HG02763 (cell line): Measurements from ENCODE around the gene BRD7.

Source experiments
- ATAC-seq: cut with Tn5 transposase; IDR thresholded peaks from one replicate; pipeline ENCODE4 v1.9.1; 2021; ENCODE audit warnings: mild to moderate bottlenecking, moderate library complexity; ENCODE audit not compliant: unreplicated experiment

BRD7 gene

GRCh38 chr16:50293041-50293783 is 75.6 kb downstream of the BRD7 start:
- ATAC-seq = no peak

- no peak for ATAC-seq
These were observed 76.2 kb downstream of the BRD7 start for GRCh38 chr16:50292566-50292948.

DNA sequence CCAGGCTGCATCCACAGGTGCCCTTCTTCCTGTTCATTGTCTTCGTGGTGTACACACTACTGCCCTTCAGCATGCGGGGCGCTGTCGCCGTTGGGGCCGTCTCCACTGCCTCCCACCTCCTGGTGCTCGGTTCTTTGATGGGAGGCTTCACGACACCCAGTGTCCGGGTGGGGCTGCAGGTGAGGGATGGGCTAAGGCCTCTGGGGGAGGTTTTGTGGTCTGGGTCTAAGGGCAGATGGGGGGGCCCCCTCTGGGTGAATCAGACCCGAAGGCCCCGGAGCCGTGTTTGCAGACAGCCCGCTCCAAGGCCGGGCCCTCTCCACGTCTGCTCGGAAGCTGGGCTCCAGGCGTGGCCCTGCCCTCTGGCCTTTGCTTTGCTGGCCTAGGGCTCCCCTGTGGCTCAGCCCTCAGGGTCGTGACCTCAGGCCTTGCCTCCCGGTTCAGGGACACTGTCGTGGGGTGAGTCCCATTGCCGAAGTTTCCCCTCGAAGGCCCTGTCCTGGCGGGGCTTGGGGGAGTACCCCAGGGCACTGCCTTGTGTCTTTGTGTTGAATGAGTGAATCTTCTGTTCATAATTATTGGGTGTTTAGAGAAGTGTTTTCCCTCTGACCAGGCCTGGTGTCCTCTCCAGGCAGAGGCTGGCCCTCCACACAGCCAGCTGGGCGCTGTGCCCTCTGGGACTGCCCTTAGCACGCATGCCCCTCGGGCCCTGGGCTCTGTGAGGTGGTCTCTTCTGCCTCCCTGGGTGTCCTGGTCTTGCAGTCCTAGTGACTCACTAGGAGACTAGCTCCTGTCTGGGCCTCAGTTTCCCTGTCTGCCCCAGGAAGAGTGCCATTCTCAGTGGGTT is 76.8 kb downstream of the BRD7 start:
- no peak for ATAC-seq

DNA sequence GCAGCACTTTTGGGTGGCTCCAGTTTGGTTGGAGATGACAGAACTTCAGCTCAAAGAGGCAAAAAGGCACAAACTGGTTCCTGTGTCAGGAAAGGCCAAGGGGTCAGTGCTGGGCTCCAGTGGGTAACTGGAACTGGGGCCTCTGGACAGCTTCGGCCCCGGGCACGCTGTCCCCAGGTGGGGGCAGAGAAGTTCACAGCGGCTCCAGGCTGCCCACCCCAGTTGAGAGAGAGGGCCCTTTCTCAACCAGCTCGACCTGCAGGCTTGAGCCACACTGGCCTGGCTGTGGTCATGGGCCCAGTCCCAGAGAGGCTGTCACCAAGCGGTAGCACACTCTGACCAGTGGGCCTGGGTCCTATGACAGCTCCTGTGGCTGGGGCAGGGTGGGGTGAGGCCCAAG is 77.9 kb downstream of the BRD7 start:
- no peak for ATAC-seq

- ATAC-seq = no peak
These were observed 78.6 kb downstream of the BRD7 start for GRCh38 chr16:50289950-50290764.

GRCh38 chr16:50288920-50289319 is 79.9 kb downstream of the BRD7 start:
- ATAC-seq = no peak

GRCh38 chr16:50288026-50288425 is 80.8 kb downstream of the BRD7 start:
- ATAC-seq = no peak

DNA sequence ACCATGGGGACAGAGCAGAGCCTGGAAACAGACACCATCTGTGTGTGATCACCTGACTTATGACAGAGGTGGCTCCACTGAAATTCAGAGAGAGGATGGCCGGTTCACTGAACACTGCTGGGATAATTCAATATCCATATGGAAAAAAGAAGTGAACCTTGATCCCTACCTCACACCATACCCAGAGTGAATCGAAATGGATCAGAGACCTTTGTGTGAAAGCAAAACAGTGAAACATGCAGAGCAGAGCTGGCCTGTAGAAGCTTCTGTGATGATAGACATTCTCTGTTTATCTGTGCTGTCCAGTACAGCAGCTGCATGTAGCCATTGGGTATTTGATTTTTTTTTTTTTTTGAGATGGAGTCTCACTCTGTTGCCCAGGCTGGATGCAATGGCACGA is 82.1 kb downstream of the BRD7 start:
- no peak for ATAC-seq

GRCh38 chr16:50285406-50286003 is 83.3 kb downstream of the BRD7 start:
- ATAC-seq = no peak

GRCh38 chr16:50284131-50284911 is 84.5 kb downstream of the BRD7 start:
- no peak for ATAC-seq

DNA sequence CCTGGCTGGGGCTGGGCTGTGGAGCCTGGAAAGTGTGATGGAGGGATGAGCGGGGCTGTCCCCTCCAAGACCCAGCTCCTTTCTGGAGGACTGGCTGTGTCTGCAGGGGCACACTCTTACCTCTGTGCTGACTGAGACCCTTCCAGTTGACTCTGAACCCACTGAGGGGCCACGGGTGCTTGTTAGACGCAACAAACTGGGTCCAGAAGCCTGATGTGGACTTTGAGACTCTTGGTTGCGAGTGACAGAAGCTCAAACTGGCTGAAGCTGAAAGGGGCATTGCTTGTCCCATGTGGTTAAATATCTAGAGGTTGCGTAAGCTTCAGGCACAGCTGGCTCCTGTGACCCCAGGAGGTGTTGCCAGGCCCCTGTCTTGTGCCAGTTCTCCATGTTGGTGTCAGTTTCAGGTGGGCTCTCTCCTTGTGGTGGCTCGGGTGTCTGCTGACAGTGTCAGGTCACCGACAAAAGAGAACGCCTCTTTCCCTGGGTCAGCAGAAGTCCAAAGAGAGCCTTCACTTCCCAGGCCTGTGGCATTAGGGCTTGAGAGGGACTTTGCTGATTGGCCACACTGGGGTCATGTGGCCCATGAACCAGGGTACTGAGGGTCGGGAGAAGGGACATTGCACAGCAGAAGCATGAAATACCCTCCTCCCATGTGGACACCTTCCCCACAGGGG is 85.7 kb downstream of the BRD7 start:
- no peak for ATAC-seq

DNA sequence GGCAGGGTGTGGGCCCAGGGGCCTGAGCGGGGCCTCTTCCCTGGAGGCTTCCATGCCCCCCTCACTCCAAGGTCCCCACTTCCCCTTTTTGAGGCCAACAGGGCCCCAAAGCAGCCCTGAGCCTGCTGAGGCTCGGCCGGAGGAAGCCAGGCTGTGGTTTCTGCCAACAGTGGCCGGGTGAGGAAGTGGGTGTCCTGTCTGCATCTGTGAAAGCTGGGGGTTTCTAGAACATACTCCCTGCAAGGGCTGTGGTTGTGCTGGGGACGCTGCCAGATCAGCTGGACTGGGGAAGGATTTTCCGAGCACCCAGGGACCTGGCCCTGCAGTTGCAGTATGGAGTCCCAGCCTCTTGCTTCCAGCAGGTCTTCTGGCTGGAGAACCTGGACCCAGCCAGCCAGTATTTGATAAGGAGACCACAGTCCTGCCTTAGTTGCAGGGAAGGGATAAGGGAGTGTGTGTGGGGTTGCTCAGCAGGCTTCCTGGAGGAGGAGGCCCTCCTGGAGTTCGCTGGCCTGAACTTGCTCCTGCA is 86.7 kb downstream of the BRD7 start:
- peak; percentile 89 for ATAC-seq

DNA sequence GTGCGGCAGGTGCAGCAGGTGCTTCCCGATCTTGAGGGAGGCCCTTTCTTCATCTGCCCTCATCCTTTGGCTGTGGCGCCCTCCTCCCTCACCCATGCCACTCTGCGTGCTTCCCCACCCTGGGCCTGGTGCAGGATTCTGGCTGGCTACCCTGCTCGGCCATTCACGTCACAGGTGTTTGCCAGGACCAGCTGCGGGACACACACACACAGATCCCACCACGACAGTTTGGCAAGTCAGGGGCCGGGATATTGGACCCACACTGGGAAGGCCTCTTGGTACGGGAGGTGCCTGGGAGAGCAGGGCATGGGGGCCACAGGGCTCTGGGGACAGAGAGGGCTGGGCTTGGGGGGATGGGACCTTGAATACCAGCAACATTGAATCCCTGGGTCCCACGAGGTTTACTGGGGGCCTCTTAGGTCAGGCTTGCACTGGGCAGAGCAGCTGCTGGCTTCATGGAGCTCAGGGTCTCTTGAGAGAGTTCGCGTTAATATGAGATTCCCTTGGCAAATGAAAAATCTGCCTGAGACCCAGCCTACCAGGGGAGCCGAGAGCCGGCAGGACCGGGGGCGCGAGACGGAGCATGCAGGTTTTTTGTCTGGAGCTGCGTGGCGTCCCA is 87.3 kb downstream of the BRD7 start:
- ATAC-seq = no peak

DNA sequence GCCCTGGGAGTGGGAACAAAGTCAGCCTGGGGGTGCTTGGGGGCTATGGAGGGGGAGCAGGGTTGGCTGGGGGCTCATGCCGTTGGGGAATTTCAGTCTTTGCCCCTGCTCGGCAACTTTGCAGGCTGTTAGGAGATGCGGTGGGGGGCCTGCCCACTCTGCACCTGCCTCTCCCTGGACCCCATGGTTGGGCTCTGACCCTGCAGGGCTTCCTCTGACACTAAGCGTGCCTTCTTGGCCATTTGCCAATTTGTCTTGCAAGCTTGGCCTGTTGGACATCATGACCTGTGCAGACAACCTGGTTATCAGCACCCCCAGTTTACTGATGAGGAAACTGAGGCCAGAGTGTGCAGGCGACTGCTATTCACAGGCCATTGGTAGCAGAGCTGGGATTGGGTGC is 87.9 kb downstream of the BRD7 start:
- no peak for ATAC-seq

DNA sequence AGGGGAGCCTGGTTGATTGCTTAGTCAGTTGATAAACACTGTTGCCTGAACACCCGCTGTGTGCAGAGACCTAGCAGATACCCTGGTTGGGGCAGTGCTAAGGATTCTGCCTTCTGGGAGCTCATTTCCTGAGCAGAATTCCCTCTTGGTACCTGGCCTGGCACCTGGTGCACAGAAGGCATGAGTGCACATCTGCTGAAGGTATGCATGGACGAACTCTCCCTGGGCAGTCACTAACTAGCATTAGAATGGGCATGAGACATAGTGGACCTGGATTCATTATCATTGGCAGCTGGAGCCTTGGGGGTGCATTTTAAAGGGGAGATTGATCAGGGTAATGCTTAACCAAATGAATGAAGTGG is 89.3 kb downstream of the BRD7 start:
- no peak for ATAC-seq

GRCh38 chr16:50278251-50278650 is 90.5 kb downstream of the BRD7 start:
- no peak for ATAC-seq

DNA sequence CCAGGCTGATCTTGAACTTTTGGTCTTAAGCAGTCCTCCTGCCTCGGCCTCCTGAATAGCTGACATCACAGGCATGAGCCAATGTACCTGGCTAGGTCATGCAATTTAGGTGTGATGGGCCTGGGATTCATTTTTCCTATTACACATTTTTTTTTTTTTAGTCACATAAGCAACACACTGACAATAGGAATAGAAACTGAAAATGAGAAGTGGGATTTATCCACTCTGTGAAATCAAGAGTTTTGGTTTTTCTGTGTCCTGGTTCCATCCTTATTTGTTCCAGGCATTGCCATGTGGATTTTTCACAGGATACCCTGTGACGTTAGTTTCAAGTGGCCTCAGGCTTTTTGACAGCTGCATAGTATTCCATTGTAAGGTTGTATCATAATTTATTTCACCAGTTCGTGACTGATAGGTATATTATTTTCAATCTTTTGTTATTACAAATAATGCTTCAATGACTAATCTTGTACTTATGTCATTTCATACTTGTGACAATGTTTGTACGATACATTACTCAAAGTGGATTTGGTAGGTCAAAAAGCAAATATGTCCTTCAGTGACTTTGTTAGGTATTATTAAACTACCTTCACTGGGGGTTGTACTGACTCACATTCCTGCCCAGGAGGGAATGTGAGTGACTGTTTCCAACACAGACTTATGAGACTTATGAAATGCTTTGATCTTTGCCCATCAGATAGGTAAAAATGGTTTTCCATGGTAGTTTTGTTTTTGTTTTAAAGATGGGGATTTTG is 91.8 kb downstream of the BRD7 start:
- no peak for ATAC-seq

DNA sequence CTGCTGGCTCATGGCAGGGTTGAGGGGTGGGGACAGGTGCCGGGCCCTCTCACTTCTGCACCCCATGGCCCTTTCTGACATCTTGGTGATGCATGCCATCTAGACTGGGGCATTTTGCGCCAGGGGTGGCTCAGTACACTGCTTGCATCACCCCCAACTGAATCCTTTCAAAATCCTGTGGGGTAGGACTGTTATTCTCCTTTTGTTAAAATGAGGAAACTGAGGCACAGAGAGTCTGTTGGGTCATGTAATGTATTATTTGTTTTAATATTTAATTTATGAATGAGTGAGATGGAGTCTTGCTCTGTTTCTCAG is 92.5 kb downstream of the BRD7 start:
- no peak for ATAC-seq
